Ovary (tissue), 3 donors: ENCODE data around the gene HOXC4.

Experiments
- CTCF ChIP-seq, 3 donors: fragments of 450-650 bp in 2 of 3; fragments of 200-600 bp in 1 of 3; IDR thresholded peaks; one replicate each; pipeline versions ENCODE4 v1.5.1 to v1.8.0; 2016 to 2022; ENCODE audit warnings: antibody characterized with exemption in 3 of 3, mild to moderate bottlenecking in 1 of 3
- EP300 ChIP-seq: sonication (generic); formaldehyde crosslinking; IDR thresholded peaks from one replicate; pipeline ENCODE4 v1.6.1; 2017; ENCODE audit warnings: antibody characterized with exemption
- POLR2A ChIP-seq: fragments of 450-650 bp; IDR thresholded peaks from one replicate; pipeline ENCODE4 v1.6.1; 2017; ENCODE audit warnings: antibody characterized with exemption, mild to moderate bottlenecking, moderate library complexity
- donor health status: DM: no; HTN: no; CAD: no.

- no peak for TF ChIP-seq CTCF (IDR thresholded peaks at IDR 0.05)
- TF ChIP-seq POLR2A: no peak
- no peak for TF ChIP-seq EP300
Observed at GRCh38 chr12:54044425-54045103, 9.1 kb upstream of the HOXC4 start.
